Superior temporal gyrus (tissue), 1 donor: Measurements from ENCODE around the gene MAN1C1.

ENCODE experiments used
- DNase-seq: peaks from one replicate; pipeline ENCODE4 v3.0.0-alpha.2; 2016; ENCODE audit errors: extremely low spot score

Gene MAN1C1

DNA sequence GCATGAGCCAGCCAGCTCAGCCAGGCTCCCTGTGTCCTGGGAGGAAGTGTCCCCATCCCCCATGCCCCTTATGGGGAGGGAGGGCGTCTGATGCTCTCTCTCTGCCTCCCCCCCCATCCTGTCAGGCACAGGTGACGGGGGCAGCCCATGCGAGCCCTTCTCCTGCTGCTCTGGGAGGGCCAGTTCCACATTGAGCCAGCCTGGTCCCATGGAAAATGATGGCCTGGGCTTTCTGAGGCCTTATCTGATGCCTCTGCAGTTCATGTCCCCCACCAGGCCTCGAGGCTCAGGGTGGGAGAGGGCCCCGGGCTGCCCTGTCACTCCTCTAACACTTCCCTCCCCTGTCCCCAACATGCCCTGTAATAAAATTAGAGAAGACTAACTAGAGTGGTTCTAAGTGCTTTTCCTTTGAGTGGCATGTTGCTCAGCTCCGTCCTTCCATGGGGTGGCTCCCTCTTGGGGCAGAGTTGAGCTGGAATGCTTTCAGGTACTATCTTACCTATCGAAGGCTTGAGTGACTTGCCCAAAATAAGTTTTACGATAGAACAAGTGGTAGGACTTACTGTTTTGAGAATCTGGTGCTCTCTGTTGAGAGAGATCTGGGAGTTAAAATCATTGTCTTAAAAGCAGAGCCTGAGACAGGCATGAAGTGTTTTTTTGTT is 201.4 kb downstream of the MAN1C1 start:
- no peak for DNase-seq

DNA sequence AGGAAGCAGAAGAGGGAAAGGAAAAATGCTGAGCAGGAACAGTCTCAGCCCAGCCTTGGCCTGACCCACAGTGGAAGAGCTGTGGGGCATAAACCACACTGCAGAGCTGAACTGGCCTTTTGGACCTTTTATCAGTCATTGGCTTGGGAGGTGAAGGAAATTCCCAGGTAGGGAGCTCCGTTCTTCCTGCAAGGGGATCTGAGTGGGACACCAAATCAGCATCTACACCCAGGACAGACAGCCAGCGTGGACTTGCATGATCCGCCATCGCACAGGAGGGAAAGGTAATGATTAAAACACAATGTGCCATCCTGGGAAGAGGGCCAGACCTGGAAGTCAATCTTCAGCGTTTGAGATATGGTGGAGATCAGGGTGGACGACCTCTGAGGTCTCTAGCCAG is 202.0 kb downstream of the MAN1C1 start:
- no peak for DNase-seq

DNA sequence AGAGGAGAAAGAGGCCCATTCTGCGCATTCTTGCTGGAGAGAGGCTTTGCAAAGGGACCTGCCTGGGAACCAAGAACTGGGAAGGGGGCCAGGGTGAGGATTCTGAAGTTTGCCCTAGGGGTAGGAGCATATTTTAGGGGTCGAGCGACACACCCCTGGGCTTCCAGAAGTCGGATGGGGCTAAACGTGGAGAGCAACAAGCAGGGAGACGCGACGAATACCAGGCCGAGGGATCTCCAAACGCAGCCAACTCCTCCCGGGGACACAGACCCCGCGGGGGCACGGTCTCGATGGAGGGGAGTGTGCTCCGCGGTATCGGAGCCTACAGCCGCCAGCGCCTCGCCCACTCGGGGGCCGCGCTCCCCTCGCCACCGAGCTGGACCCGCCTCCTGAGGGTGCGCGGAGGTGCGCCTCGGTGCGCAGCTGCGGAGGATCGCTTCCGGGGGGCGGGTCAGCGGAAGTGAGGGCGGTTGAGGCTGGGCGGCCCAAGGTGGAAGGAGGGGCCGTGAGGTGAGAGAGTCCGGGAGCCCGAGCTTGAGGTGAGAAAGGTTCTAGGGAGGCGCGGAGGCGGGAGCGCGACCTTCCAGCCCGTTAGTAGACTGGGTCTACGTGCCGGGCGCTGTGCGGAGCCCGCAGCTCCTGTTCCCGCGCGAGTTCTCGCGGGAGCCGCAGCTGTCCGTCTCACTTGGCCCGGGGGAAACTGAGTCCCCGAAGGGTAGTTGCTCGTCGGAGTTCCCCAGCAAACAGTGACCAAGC is 203.1 kb downstream of the MAN1C1 start, which contains the start of gene MTFR1L:
Gene MTFR1L (plus strand): TSS at position 464 of the 756 bp plus-strand sequence. CDS start 3,151 bp downstream, outside the sequence.
- DNase-seq, result peak; percentile 85

DNA sequence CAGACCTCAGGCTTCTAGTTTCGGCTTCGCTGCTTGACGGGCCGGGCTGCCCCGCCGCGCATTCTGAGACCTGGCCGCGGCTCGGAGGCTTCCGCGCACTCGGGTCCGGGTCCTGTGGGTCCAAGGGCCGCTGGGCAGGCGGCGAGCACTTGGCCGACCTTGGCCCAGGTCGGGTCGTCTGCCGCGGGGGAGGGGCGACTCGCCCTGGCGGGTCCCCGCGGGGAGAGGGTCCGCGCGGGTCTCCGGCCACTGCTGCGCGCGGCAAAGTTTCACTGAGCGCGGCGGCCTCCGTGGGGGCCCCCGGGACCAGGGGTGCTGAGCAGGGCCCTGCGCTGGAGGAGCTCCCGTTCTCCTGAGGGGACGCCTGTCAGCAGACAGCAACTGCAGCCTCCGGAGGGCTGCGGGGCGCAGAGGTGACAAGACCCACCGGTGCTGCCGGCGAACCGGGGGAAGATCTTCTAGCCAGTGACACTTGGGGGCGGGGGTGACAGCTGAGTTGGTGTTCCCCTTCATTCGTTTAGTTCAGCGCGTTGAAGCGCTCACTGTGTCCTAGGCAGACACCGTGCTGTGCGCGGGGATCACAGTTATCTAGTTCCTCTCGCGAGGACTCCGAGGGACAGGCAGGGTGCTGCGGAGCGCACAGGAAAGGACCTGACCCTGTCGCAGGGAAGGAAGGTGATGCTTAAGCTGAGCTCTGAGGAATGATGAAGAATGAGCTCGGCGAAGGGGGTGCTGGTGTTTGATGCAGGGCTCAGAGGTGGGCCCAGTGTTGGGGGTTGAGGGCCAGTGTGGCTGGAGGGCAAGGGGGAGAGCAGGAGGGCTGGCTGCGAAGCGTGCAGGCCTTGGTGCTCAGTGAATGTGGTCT is 203.9 kb downstream of the MAN1C1 start:
- no peak for DNase-seq

DNA sequence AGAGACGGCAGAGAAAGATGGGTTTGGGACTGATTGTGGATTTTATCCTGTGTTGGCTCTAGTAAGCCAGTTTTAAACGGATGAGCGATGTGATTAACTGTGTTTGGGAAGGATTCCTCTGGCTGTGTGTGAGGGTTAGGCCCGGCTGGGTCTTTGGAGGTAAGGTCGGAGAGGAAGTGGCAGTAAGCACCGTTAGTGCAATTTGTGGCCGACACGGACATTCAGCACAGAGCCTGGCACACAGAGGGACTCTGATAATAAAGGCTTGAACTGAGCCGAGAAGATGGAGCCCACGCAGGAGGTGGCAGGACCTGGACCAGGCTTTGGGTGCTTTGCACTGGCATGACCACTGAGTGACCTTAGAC is 204.5 kb downstream of the MAN1C1 start:
- DNase-seq, result no peak

DNA sequence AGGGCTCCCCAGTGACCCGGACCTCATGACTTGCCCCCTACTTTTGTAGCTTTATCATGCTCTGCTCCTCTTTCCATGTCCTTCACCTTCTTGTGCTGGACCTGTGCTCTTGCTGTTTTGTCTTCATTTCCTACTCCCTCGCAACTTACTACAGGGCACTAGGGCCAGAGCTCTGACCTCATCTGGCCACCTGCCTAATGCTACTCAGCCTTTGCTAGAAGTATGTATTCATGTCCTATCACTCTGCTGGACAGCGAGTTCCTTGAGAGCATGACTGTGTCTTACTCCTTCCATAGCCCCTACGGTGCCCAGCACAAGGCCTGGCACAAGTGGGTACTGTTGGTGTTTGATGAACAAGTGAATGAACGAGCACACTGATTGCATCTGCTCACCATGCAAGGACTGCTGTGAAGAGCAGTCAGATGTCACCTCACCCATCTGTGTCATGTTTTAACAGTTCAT is 205.1 kb downstream of the MAN1C1 start:
- DNase-seq, result no peak

DNA sequence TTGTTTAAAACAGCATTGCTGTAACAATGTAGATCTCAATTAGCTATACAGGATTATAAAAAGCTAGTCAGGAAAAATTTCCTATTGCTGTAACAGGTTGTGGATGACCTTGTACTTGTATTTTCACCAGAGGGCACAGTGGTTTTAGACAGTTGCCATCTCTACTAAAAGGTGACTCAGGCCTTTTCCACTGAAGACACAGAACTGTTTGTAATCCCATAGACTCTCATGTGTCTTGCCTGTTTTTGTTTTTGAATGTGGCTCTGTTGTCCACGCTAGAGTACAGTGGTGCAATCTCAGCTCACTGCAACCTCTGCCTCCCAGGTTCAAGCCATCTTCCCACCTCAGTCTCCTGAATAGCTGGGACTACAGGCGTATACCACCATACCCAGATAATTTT is 209.0 kb downstream of the MAN1C1 start:
- DNase-seq, result no peak

DNA sequence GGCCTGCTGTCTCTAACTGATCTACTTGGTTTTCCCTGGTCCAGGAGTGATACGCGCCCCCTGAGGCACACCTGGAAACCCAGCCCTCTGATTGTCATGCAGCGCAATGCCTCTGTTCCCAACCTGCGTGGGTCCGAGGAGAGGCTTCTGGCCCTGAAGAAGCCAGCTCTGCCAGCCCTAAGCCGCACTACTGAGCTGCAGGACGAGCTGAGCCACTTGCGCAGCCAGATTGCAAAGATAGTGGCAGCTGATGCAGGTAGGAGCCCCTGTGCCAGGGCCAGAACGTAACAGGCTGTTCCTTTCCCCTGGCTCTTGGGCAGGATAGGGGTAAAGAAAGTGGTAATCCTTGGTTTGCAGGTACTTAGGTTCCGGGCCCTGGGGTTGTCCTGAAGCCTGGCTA is 210.0 kb downstream of the MAN1C1 start:
- no peak for DNase-seq

DNA sequence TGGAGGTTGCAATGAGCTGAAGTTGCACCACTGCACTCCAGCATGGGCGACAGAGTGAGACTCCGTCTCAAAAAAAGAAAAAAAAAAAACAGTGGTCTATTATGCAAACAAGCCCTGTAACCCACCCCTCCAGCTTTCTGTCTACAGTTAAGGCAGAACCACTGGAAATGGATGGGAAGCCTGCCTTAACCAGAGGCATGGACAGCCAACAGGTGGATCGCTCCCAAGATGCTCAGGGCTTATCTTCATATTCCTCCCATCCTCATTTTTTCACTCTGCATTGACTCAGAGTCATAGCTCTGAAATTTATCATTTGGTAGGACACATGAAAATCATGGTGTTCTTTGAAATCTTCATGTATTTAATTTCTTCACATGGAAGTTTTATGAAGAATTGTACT is 211.9 kb downstream of the MAN1C1 start:
- DNase-seq, result no peak

DNA sequence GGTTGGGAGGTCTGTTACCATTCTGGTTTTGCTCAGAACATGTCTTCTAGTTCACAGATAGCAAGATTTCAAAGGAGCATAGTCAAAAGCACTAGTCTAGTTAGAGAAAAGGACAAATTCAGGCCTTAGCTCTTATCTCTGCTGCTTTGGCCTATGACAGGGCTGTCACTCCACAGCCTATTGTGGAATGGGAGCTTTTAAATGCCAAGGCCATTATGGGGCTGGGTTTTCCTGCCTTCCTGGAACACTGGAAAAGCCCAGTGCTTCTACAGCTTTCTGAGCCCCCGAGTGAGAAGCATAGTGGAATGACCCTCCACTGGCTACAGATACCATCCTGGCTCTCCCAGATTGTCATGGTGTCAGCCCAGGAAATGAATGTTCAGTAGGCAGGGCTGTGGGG is 212.5 kb downstream of the MAN1C1 start:
- no peak for DNase-seq

DNA sequence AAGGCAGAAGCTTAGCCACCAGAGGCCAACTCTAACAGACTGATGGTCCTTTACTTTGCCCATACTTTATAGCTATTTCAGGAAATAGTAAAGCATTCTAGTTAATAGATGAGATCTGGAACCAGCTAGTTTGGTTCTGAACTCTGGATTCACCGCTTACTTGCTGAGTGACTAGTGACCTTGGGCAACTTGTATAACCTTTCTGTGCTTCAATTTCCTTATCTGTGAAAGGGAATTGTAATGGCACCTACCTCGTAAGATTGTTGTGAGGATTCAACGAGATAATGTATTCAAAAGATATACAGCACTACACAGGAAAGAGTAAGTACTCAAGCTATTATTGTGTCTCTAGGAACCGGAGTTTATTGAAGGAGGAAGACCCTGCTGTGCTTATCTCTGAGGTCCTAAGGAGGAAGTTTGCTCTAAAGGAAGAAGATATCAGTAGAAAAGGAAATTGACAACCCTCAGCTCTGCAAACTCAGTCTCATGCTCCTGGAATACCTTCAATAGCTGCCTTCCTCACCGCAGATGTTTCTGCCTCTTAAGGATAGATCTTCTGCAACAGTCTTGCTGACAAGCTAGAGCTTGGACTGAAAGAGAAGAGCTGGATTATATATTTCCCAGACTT is 215.1 kb downstream of the MAN1C1 start:
- no peak for DNase-seq

DNA sequence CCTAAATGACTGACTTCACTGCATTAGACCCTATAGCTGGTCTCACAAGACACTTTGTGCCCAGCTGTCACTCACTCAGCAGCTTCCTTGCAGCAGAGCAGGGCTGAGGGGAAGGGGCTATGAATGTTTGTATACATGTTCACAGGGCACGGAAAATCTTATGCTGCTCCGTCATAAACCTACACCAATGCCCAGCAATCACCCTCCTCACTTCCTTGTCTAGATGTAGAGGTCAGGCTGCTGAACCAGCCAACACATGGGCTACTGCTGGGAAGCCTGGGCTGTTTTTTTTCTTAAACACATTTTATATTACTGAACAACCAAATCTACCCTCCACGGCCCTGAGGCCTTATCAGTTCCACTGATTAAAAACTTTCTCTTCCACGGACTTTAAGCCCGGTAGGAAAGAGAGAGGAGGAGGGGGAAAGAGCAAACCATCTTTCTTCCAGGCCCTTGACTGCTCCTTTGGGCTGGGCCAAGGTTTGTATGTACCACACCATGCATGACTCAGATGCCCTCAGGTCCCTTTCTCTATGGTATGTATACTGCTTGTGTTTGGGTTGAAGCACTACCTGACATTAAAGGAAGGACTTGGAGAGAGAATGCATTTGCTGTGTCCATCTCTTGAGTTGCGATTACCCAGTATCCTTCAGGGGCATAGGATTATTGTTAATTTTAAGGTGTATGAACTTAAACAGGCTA is 215.9 kb downstream of the MAN1C1 start:
- DNase-seq, result no peak

DNA sequence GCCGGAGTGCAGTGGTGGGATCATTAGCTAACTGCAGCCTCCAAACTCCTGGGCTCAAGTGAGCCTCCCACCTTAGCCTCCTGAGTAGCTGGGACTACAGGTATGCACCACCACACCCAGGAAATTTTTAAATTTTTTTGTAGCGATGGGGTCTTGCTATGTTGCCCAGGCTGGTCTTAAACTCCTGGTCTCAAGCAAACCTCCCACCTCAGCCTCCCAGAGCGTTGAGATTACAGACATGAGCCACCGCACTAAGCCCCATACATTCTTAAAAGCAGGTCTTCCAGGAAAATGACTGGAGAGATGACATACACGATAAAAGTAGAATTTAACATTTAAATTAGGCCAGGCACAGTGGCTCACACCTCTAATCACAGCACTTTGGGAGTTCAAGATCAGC is 216.6 kb downstream of the MAN1C1 start:
- DNase-seq, result no peak
